ENCODE data around the gene SDK1.

GRCh38 chr7:4225881-4226523 lies 925.0 kb downstream of the SDK1 start:
- TF ChIP-seq CTCF (IDR thresholded peaks at IDR 0.05) (no peak), POLR2A (IDR thresholded peaks at IDR 0.05) (no peak)
